IPS-18a (cell line): ENCODE data around the gene TMEM178B.
"Not testable (repeated sequence)": the region's sequence is repeated elsewhere in the genome, so short reads cannot be mapped to it uniquely, and the experiment has no call there.

Experiments used
- H3K27ac ChIP-seq: one replicate; pipeline ENCODE4 v1.5.1; 2013; ENCODE audit warnings: low read length
- H3K27me3 ChIP-seq: one replicate; pipeline ENCODE4 v1.6.1; 2013; ENCODE audit warnings: mild to moderate bottlenecking, low read length; ENCODE audit not compliant: control insufficient read depth, insufficient read depth
- H3K36me3 ChIP-seq: one replicate; pipeline ENCODE4 v1.6.1; 2013; ENCODE audit warnings: low read depth, low read length; ENCODE audit not compliant: control insufficient read depth
- H3K4me1 ChIP-seq: one replicate; pipeline ENCODE4 v1.6.1; 2013; ENCODE audit warnings: low read depth, low read length; ENCODE audit not compliant: control insufficient read depth
- H3K4me3 ChIP-seq: one replicate; pipeline ENCODE4 v1.5.1; 2013; ENCODE audit warnings: low read length
- H3K9ac ChIP-seq: one replicate; pipeline ENCODE4 v1.6.1; 2013; ENCODE audit warnings: mild to moderate bottlenecking, low read length, moderate library complexity
- H3K9me3 ChIP-seq: one replicate; pipeline ENCODE4 v1.6.1; 2013; ENCODE audit warnings: low read depth, low read length; ENCODE audit not compliant: control insufficient read depth

Gene TMEM178B

DNA sequence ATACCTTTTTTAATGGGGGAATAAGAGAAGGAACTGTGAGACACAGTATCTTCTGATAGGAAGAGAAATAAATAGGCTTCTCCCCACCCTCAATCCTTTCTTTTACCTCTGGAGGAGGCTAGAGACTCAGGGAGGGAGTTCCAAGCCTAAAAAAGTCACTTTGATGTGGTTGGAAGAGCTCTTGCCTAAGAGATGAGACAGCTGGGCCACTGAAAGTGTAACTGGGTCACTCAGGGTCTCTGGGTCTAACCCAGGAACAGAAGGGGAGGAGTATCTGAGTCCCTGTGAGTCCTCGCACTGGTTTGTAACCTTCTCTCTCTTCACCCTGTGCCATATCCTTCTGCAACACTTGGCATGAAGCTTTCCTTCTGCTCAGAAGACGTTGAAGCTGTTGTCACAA, 254.4 kb downstream of the TMEM178B start:
- H3K9me3 ChIP-seq, result no peaks in the 10 kb centered on the region

GRCh38 chr7:141330285-141330684, 256.4 kb downstream of the TMEM178B start:
- not testable (repeated sequence) for H3K27ac ChIP-seq, H3K36me3 ChIP-seq, H3K9me3 ChIP-seq, H3K9ac ChIP-seq, H3K4me3 ChIP-seq, H3K27me3 ChIP-seq
- peaks cover 13% of the 10 kb centered on the region for H3K4me1 ChIP-seq

More for the DNA sequence above, 254.4 kb downstream of the TMEM178B start:
- no peaks in the 10 kb centered on the region for H3K27me3 ChIP-seq
- H3K27ac ChIP-seq, result no peak overlapping the region
- H3K36me3 ChIP-seq, result no peaks in the 10 kb centered on the region
- H3K4me3 ChIP-seq, result no peak overlapping the region
- H3K4me1 ChIP-seq, result peaks cover 21% of the 10 kb centered on the region
- no peak overlapping the region for H3K9ac ChIP-seq

- Histone ChIP-seq H3K4me3 (no peak overlapping the region), H3K36me3 (no peaks in the 10 kb centered on the region)
Measured at GRCh38 chr7:141333459-141333858, 259.6 kb downstream of the TMEM178B start.

GRCh38 chr7:141335164-141335563, 261.3 kb downstream of the TMEM178B start:
- H3K27ac ChIP-seq, result no peak overlapping the region
- H3K27me3 ChIP-seq, result no peaks in the 10 kb centered on the region
- no peak overlapping the region for H3K9ac ChIP-seq
- peaks cover 11% of the 10 kb centered on the region for H3K4me1 ChIP-seq
- no peak overlapping the region for H3K4me3 ChIP-seq
- H3K36me3 ChIP-seq, result no peaks in the 10 kb centered on the region
- no peaks in the 10 kb centered on the region for H3K9me3 ChIP-seq

More at GRCh38 chr7:141333459-141333858, 259.6 kb downstream of the TMEM178B start:
- Histone ChIP-seq H3K27me3 (no peaks in the 10 kb centered on the region), H3K27ac (no peak overlapping the region), H3K9me3 (no peaks in the 10 kb centered on the region), H3K9ac (no peak overlapping the region), H3K4me1 (peaks cover 11% of the 10 kb centered on the region)

DNA sequence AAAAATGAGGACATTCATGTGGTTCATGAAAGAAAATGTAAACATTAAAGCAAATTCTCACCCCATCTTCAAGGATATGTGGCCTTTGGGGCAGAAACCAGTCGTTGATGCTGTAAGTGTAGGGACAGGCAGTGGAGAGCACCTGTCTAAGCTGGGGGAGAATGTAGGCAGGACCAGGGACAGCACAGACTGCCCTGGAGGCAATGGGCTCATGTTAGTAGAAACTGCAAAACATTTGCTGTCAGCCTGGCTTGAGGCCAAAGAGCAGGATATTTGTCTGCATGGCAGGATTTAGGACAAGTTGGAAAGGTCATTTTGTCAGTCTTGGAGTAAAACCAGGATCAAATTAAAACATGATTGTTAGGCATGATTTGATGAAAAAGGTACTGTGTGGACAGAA, 265.7 kb downstream of the TMEM178B start:
- no peak overlapping the region for H3K9ac ChIP-seq
- H3K4me1 ChIP-seq, result peaks cover 6% of the 10 kb centered on the region
- no peaks in the 10 kb centered on the region for H3K27me3 ChIP-seq
- no peaks in the 10 kb centered on the region for H3K9me3 ChIP-seq
- H3K27ac ChIP-seq, result no peak overlapping the region
- no peaks in the 10 kb centered on the region for H3K36me3 ChIP-seq
- no peak overlapping the region for H3K4me3 ChIP-seq

GRCh38 chr7:141340991-141341390, 267.1 kb downstream of the TMEM178B start:
- no peaks in the 10 kb centered on the region for H3K36me3 ChIP-seq

GRCh38 chr7:141342621-141343408, 269.0 kb downstream of the TMEM178B start:
- Histone ChIP-seq H3K9me3 (no peaks in the 10 kb centered on the region), H3K36me3 (no peaks in the 10 kb centered on the region), H3K27me3 (no peaks in the 10 kb centered on the region), H3K9ac (no peak overlapping the region), H3K4me1 (no peaks in the 10 kb centered on the region), H3K27ac (no peak overlapping the region), H3K4me3 (no peak overlapping the region)

More at GRCh38 chr7:141340991-141341390, 267.1 kb downstream of the TMEM178B start:
- Histone ChIP-seq H3K27ac (no peak overlapping the region), H3K9ac (no peak overlapping the region), H3K4me1 (no peaks in the 10 kb centered on the region), H3K4me3 (no peak overlapping the region), H3K27me3 (no peaks in the 10 kb centered on the region), H3K9me3 (no peaks in the 10 kb centered on the region)

GRCh38 chr7:141344153-141344935, 270.5 kb downstream of the TMEM178B start:
- Histone ChIP-seq H3K4me1 (no peaks in the 10 kb centered on the region), H3K9me3 (no peaks in the 10 kb centered on the region), H3K36me3 (no peaks in the 10 kb centered on the region), H3K4me3 (no peak overlapping the region), H3K27ac (no peak overlapping the region), H3K9ac (no peak overlapping the region), H3K27me3 (no peaks in the 10 kb centered on the region)

DNA sequence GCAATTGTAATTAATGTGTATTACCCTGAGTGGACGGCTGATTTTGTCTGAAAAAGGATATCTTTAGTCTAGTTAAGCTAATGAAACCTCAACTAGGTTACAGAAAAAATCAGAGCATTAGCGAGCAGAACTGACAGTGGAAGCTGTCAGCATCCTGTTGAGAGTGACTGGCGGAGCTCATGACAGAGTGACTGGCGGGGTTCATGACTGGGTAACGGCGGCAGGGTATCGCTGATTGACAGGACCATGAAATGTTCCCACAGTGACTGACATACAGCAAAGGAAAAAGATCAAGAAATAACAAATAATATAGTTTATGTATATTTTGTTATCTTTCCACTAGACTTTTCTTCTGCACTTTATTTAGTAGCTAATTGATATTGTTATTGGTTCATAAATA, 274.9 kb downstream of the TMEM178B start:
- no peaks in the 10 kb centered on the region for H3K9me3 ChIP-seq
- H3K4me1 ChIP-seq, result no peaks in the 10 kb centered on the region
- no peaks in the 10 kb centered on the region for H3K36me3 ChIP-seq
- H3K9ac ChIP-seq, result no peak overlapping the region
- H3K27me3 ChIP-seq, result no peaks in the 10 kb centered on the region
- H3K4me3 ChIP-seq, result no peak overlapping the region
- no peak overlapping the region for H3K27ac ChIP-seq

DNA sequence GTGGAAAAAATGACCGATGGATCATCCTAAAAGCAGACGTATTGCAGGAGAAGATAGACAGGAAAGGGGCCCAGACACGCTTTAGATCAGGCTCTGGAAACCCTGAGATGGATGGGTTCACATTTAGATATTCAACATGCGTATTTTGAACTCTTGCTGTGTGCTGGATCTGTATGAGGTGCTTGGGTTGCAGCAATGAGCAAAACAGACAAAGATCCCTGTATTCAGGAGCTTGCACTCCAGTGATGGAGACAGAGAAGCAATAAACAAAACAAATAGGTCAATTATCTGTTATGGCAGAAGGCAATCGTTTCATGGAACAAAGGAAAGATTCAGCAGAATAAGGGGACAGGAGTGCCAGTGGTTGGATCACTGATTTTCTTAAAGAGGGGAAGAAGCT, 275.5 kb downstream of the TMEM178B start:
- no peaks in the 10 kb centered on the region for H3K9me3 ChIP-seq
- H3K9ac ChIP-seq, result no peak overlapping the region
- H3K4me3 ChIP-seq, result no peak overlapping the region
- no peaks in the 10 kb centered on the region for H3K36me3 ChIP-seq
- no peak overlapping the region for H3K27ac ChIP-seq
- H3K27me3 ChIP-seq, result no peaks in the 10 kb centered on the region
- H3K4me1 ChIP-seq, result peaks cover under 1% of the 10 kb centered on the region

GRCh38 chr7:141349804-141350203, 275.9 kb downstream of the TMEM178B start:
- no peaks in the 10 kb centered on the region for H3K9me3 ChIP-seq
- no peak overlapping the region for H3K27ac ChIP-seq
- H3K4me3 ChIP-seq, result no peak overlapping the region
- H3K9ac ChIP-seq, result no peak overlapping the region
- no peaks in the 10 kb centered on the region for H3K36me3 ChIP-seq
- H3K4me1 ChIP-seq, result peaks cover 5% of the 10 kb centered on the region
- H3K27me3 ChIP-seq, result no peaks in the 10 kb centered on the region
